DOHH2 (cell line): Measurements from ENCODE around the gene FAAP20.

Experiments used
- H3F3A ChIP-seq: fragments of 200-600 bp; sonication (generic), shearing (Covaris generic); 2 replicates; pipeline ENCODE4 v1.6.0; 2016; ENCODE audit warnings: antibody characterized with exemption, mild to moderate bottlenecking; ENCODE audit not compliant: control insufficient read depth, insufficient read depth
- H3K27ac ChIP-seq: fragments of 200-600 bp; sonication (generic); 2 replicates; pipeline ENCODE4 v1.5.1; 2014; ENCODE audit warnings: low read depth, mild to moderate bottlenecking, low read length, moderate library complexity
- H3K27me3 ChIP-seq: fragments of 200-600 bp; sonication (generic); 2 replicates; pipeline ENCODE4 v1.6.1; 2014; ENCODE audit warnings: mild to moderate bottlenecking, low read length, mixed read lengths; ENCODE audit not compliant: control insufficient read depth
- H3K36me3 ChIP-seq: fragments of 200-600 bp; sonication (generic); 2 replicates; pipeline ENCODE4 v1.6.1; 2014; ENCODE audit warnings: mild to moderate bottlenecking, low read length, moderate library complexity, mixed read lengths; ENCODE audit not compliant: control insufficient read depth
- H3K4me1 ChIP-seq: fragments of 200-600 bp; sonication (generic); 2 replicates; pipeline ENCODE4 v1.6.1; 2014; ENCODE audit warnings: mild to moderate bottlenecking, low read length, mixed read lengths; ENCODE audit not compliant: control insufficient read depth
- H3K4me2 ChIP-seq: fragments of 200-600 bp; sonication (generic); 2 replicates; pipeline ENCODE4 v1.6.0; 2014; ENCODE audit warnings: mild to moderate bottlenecking, low read length, moderate library complexity
- H3K4me3 ChIP-seq: fragments of 200-600 bp; sonication (generic); 2 replicates; pipeline ENCODE4 v1.5.1; 2014; ENCODE audit warnings: mild to moderate bottlenecking, low read length, mixed read lengths
- H3K79me2 ChIP-seq: fragments of 200-600 bp; sonication (generic); 2 replicates; pipeline ENCODE4 v1.6.1; 2014; ENCODE audit warnings: mild to moderate bottlenecking, low read length, mixed read lengths; ENCODE audit not compliant: control insufficient read depth
- H3K9me2 ChIP-seq: fragments of 200-600 bp; sonication (generic); replicated peaks from 2 replicates; pipeline ENCODE4 v1.6.1; 2014; ENCODE audit warnings: mild to moderate bottlenecking, low read length, mixed read lengths; ENCODE audit not compliant: control insufficient read depth
- H3K9me3 ChIP-seq: fragments of 200-600 bp; sonication (generic); 2 replicates; pipeline ENCODE4 v1.6.1; 2014; ENCODE audit warnings: antibody characterized with exemption, low read length, mixed read lengths; ENCODE audit not compliant: control insufficient read depth, insufficient read depth
- H4K20me1 ChIP-seq: fragments of 200-600 bp; sonication (generic); 2 replicates; pipeline ENCODE4 v1.6.0; 2014; ENCODE audit warnings: low read depth, mild to moderate bottlenecking, antibody characterized with exemption, low read length, moderate library complexity; ENCODE audit not compliant: control insufficient read depth, insufficient read depth
- CTCF ChIP-seq: fragments of 200-600 bp; sonication (generic); IDR thresholded peaks from one replicate; pipeline ENCODE4 v1.5.1; 2014; ENCODE audit warnings: antibody characterized with exemption, mild to moderate bottlenecking, low read depth, low read length; ENCODE audit not compliant: poor library complexity, severe bottlenecking
- EZH2phosphoT487 ChIP-seq: fragments of 200-600 bp; sonication (generic); IDR thresholded peaks from 2 replicates; pipeline ENCODE4 v1.6.1; 2017; ENCODE audit warnings: borderline replicate concordance, mild to moderate bottlenecking, antibody characterized with exemption, low read length, moderate library complexity, mixed read lengths

The FAAP20 gene

DNA sequence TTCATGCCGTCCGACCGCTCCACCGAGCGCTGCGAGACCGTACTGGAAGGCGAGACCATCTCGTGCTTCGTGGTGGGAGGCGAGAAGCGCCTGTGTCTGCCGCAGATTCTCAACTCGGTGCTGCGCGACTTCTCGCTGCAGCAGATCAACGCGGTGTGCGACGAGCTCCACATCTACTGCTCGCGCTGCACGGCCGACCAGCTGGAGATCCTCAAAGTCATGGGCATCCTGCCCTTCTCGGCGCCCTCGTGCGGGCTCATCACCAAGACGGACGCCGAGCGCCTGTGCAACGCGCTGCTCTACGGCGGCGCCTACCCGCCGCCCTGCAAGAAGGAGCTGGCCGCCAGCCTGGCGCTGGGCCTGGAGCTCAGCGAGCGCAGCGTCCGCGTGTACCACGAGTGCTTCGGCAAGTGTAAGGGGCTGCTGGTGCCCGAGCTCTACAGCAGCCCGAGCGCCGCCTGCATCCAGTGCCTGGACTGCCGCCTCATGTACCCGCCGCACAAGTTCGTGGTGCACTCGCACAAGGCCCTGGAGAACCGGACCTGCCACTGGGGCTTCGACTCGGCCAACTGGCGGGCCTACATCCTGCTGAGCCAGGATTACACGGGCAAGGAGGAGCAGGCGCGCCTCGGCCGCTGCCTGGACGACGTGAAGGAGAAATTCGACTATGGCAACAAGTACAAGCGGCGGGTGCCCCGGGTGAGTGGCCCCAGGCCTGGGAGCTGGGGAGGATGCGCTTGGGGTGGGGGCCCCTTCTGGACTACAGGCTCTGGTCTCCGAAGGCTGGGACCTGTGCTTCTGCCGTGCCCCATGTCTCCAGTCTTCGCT is 34.7 kb upstream of the FAAP20 start:
- H3K27ac ChIP-seq, result no peak overlapping the region
- no peaks in the 10 kb centered on the region for H3K36me3 ChIP-seq

GRCh38 chr1:2228694-2229036 is 34.1 kb upstream of the FAAP20 start:
- no peaks in the 10 kb centered on the region for H3K79me2 ChIP-seq

More for the DNA sequence above, 34.7 kb upstream of the FAAP20 start:
- peak overlapping the region; percentile 15; the same call in 1 of the 2 replicates for H3K4me3 ChIP-seq
- no peaks in the 10 kb centered on the region for H3K9me3 ChIP-seq
- peak overlapping the region; percentile 30; the same call in 1 of the 2 replicates for H3K4me2 ChIP-seq
- H3F3A ChIP-seq, result no peaks in the 10 kb centered on the region
- 0 out of 2 replicates have a peak, but pooled peaks cover 7% of the 10 kb centered on the region for H4K20me1 ChIP-seq
- H3K4me1 ChIP-seq, result peaks cover 12% of the 10 kb centered on the region
- H3K9me2 ChIP-seq, result no peaks in the 10 kb centered on the region
- H3K27me3 ChIP-seq, result peaks cover 22% of the 10 kb centered on the region
- H3K79me2 ChIP-seq, result no peaks in the 10 kb centered on the region
- TF ChIP-seq EZH2phosphoT487, result 0 out of 2 replicates have a peak, but pooled peaks have one; percentile 75
- TF ChIP-seq CTCF, result no peak

GRCh38 chr1:2228157-2228594 is 33.6 kb upstream of the FAAP20 start, which contains the start of gene SKI:
Gene SKI (plus strand): TSS chr1:2228319. CDS start chr1:2228767, 448 bp downstream.
- Histone ChIP-seq H3K9me3 (no peaks in the 10 kb centered on the region), H3K9me2 (no peaks in the 10 kb centered on the region), H4K20me1 (0 out of 2 replicates have a peak, but pooled peaks cover 7% of the 10 kb centered on the region), H3K4me3 (peak within 1 kb of the TSS; percentile 58), H3K4me2 (peak within 1 kb of the TSS; percentile 63), H3F3A (no peaks in the 10 kb centered on the region), H3K79me2 (no peaks in the 10 kb centered on the region), H3K4me1 (peaks cover 9% of the 10 kb centered on the region), H3K27me3 (peaks cover 17% of the 10 kb centered on the region), H3K27ac (no peak within 1 kb of the TSS), H3K36me3 (no peaks in the 10 kb centered on the region)
- TF ChIP-seq EZH2phosphoT487, result no peak

More at GRCh38 chr1:2228694-2229036, 34.1 kb upstream of the FAAP20 start:
- Histone ChIP-seq H3K4me2 (no peak overlapping the region; the same call in 1 of the 2 replicates), H3K4me3 (no peak overlapping the region), H3K27ac (no peak overlapping the region), H3K9me3 (no peaks in the 10 kb centered on the region), H3K4me1 (peaks cover 9% of the 10 kb centered on the region), H3K27me3 (peaks cover 17% of the 10 kb centered on the region), H3K36me3 (no peaks in the 10 kb centered on the region), H3K9me2 (no peaks in the 10 kb centered on the region), H4K20me1 (0 out of 2 replicates have a peak, but pooled peaks cover 7% of the 10 kb centered on the region), H3F3A (no peaks in the 10 kb centered on the region)
- TF ChIP-seq CTCF, result no peak
- no peak for TF ChIP-seq EZH2phosphoT487
